ENCODE results near the gene HELZ.
A peak's percentile ranks its signal among the peaks of the same experiment; 100 is the strongest.
"Not testable (repeated sequence)": the region's sequence is repeated elsewhere in the genome, so short reads cannot be mapped to it uniquely, and the experiment has no call there.

HELZ gene

DNA sequence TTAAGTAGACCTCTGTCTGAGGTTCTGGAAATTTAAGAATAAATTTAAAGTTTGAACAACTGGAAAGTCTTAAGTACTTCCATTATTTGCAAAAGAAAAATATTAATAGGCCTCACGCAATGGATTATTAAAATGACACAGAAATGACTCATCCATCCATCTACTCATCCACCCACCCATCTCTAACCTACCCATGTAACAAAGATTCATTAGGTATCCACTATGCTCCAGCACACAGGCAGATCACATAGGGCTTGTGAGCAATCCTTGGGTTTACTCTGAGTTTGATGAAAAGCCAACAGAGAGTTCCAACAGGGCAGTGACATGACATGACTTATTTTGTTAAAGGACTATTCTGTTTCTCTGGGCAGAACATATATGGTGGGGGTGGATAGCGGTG lies 93.3 kb downstream of the HELZ start:
- H3K4me3 ChIP-seq (ENCODE audit: control insufficient read depth, low read depth, low read length) = no peak overlapping the region
- peak; percentile 80 for DNase-seq (ENCODE audit: low read depth)
- TF ChIP-seq, protein P1, sequence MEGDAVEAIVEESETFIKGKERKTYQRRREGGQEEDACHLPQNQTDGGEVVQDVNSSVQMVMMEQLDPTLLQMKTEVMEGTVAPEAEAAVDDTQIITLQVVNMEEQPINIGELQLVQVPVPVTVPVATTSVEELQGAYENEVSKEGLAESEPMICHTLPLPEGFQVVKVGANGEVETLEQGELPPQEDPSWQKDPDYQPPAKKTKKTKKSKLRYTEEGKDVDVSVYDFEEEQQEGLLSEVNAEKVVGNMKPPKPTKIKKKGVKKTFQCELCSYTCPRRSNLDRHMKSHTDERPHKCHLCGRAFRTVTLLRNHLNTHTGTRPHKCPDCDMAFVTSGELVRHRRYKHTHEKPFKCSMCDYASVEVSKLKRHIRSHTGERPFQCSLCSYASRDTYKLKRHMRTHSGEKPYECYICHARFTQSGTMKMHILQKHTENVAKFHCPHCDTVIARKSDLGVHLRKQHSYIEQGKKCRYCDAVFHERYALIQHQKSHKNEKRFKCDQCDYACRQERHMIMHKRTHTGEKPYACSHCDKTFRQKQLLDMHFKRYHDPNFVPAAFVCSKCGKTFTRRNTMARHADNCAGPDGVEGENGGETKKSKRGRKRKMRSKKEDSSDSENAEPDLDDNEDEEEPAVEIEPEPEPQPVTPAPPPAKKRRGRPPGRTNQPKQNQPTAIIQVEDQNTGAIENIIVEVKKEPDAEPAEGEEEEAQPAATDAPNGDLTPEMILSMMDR (conservative IDR thresholded peaks at IDR 0.05; ENCODE audit: control insufficient read depth, insufficient read depth, low read depth, low read length) = no peak

DNA sequence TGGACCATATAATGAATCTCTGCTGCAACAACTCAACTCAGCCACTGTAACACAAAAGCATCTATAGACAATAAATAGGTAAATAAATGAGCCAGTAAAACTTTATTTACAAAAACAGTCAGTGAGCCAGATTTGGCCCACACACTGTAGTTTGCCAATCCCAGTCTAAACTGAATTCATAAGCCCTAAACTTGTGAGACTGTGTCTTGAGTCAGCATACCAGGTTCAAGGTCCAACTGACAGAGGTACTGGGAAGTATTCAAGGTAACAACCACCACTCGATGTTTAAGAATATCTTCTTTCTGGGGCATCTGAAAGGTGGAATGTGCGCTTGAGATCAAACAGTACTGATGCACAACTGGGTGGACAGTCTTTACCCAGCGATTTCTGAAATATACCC lies 94.2 kb downstream of the HELZ start:
- TF ChIP-seq, protein P1 (conservative IDR thresholded peaks at IDR 0.05; ENCODE audit: control insufficient read depth, insufficient read depth, low read depth, low read length) = no peak
- DNase-seq (ENCODE audit: low read depth) = no peak
- H3K4me3 ChIP-seq (ENCODE audit: control insufficient read depth, low read depth, low read length) = no peak overlapping the region

DNA sequence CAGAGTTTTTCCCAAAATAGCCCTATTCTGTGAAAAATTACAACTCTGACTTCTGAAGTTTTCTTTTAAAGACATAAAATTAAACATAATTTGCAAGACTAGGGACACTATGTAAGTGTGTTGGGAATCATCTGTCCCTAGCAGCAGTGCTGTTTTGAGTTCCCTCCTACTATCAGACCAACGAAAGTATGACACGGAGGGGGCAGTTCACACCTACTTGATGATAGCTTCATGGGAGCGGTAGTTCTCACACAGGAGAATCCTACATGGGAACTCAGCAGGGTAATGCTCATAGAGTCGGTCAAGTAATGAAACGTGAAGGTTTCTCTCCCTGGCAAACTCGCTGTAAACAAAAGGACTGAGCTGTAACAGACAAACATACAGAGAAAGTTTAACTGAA lies 96.6 kb downstream of the HELZ start:
- TF ChIP-seq, protein P1 (conservative IDR thresholded peaks at IDR 0.05; ENCODE audit: control insufficient read depth, insufficient read depth, low read depth, low read length) = no peak
- no peak overlapping the region for H3K4me3 ChIP-seq (ENCODE audit: control insufficient read depth, low read depth, low read length)
- DNase-seq (ENCODE audit: low read depth) = no peak

DNA sequence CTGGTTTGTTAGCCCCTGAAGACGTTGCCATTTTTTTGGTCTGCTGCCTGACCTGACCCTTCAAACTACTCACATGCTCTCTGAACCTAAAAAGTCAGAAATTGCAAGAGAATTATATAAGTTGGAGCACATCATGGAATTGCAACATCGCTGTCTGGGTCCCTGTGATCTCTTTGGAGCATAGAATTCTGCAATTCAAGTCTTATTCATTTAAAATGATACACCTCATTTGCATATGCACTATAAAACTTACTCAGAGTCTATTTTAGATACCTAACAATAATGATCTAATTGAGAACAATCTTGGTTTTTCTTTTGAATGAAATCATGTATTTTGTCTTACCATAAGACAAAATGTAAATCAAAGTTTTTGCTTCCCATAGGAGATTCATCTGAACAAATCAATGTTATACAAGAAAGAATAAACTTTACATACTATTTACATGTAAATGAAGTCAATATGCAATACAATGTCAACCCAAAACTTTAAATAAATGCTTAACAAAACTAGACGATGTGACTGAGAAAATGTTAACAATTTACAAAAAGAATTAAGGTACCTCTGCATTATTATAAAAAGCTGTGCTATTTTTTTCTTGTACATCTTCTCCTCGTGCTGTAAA lies 99.7 kb downstream of the HELZ start:
- DNase-seq (ENCODE audit: low read depth) = no peak
- TF ChIP-seq, protein P1 (conservative IDR thresholded peaks at IDR 0.05; ENCODE audit: control insufficient read depth, insufficient read depth, low read depth, low read length) = no peak
- no peak overlapping the region for H3K4me3 ChIP-seq (ENCODE audit: control insufficient read depth, low read depth, low read length)

DNA sequence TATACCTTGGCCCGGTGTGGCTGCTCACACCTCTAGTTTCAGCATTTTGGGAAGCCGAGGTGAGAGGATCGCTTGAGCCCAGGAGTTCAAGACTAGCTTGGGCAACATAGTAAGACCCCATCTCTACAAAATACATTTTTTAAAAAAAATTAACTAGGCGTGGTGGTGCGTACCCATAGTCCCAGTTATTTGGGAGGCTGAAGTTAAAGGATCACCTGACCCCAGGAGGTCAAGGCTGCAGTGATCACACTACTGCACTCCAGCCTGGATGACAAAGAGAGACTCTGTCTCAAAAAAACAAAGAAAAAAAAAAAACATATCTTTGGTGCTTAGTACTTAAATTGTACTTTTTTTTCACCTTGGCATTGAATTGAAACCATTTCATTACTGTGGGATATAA lies 101.7 kb downstream of the HELZ start:
- no peak for DNase-seq (ENCODE audit: low read depth)
- TF ChIP-seq, protein P1 (conservative IDR thresholded peaks at IDR 0.05; ENCODE audit: control insufficient read depth, insufficient read depth, low read depth, low read length) = no peak
- no peak overlapping the region for H3K4me3 ChIP-seq (ENCODE audit: control insufficient read depth, low read depth, low read length)

DNA sequence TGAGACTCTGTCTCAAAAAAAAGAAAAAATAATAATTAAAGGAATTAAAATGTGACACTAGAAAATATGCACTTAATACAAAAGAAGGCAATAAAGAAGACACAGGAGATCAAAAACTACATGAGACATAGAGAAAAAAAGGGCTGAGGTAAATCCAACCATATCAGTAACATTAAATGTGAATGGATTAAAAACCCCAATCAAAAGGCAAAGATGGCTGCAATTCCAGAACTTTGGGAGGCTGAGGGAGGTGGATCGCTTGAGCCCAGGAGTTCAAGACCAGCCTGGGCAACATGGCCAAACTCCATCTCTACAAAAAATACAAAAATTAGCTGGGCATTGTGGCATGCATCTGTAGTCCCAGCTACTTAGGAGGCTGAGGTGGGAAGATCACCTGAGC lies 103.0 kb downstream of the HELZ start:
- H3K4me3 ChIP-seq (ENCODE audit: control insufficient read depth, low read depth, low read length); DNase-seq (ENCODE audit: low read depth): not testable (repeated sequence)

DNA sequence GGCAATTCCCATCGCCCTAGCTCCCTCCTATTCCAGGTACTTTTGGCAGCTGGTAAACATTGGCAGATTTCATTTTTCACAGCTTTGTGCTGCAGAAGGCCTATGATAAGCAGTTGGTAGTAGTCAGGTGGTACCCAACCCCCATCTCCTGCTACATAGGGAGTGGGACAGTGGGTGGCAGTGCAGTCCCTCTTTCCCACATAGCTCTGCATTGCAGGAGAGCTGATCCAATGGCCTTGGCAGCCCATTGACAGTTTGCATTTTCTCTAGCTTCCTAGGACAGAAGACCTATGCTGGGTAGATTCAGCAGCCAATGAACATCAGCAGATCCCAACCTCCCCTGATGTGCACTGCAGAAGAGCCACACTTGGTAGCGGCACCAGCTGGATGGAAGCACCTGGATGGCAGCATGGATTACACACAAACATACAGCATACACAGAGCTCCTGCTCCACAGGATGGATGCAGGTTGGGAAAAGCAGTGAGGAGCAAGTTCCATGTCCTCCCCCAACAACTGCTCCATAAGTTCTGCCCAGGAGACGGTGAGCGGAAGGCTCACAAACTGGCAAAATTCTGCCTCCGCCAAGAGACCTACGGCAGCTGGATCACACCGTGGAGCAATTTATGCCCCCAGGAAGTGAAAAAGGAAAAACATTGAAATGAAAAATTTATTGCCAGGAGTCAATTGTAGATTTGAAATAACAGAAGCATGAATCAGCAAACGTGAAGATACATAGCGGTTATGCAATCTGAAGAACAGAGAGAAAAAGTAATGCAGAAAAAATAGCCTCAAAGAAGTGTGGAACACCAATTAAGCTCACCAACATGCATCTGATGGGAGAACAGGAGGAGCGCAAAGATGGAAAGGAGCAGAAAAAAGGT lies 105.0 kb downstream of the HELZ start:
- no peak overlapping the region for H3K4me3 ChIP-seq (ENCODE audit: control insufficient read depth, low read depth, low read length)
- peak; percentile 34 for DNase-seq (ENCODE audit: low read depth)
- TF ChIP-seq, protein P1 (conservative IDR thresholded peaks at IDR 0.05; ENCODE audit: control insufficient read depth, insufficient read depth, low read depth, low read length) = no peak
